Ishikawa (cell line): ENCODE measurements around the gene TNIP1.

Source experiments
- CEBPB ChIP-seq: IDR thresholded peaks from 2 replicates; pipeline ENCODE4 v1.6.1; 2012
- CREB1 ChIP-seq: IDR thresholded peaks from 2 replicates; pipeline ENCODE4 v1.6.1; 2012; ENCODE audit warnings: low read depth
- EGR1 ChIP-seq: IDR thresholded peaks from 2 replicates; pipeline ENCODE4 v1.6.1; 2012
- EP300 ChIP-seq: IDR thresholded peaks from 2 replicates; pipeline ENCODE4 v1.6.1; 2012; ENCODE audit warnings: borderline replicate concordance
- FOXM1 ChIP-seq: IDR thresholded peaks from 2 replicates; pipeline ENCODE4 v1.6.1; 2012; ENCODE audit warnings: low read depth, borderline replicate concordance
- MAX ChIP-seq: IDR thresholded peaks from 2 replicates; pipeline ENCODE4 v1.6.1; 2012
- NFIC ChIP-seq: IDR thresholded peaks from 2 replicates; pipeline ENCODE4 v1.6.1; 2012
- RAD21 ChIP-seq: IDR thresholded peaks from 2 replicates; pipeline ENCODE4 v1.6.1; 2012; ENCODE audit warnings: low read depth
- REST ChIP-seq: IDR thresholded peaks from 2 replicates; pipeline ENCODE4 v1.6.1; 2012; ENCODE audit warnings: low read depth, mild to moderate bottlenecking
- TAF1 ChIP-seq: IDR thresholded peaks from 2 replicates; pipeline ENCODE4 v1.6.1; 2012; ENCODE audit warnings: low read depth, mild to moderate bottlenecking
- TCF12 ChIP-seq: IDR thresholded peaks from 2 replicates; pipeline ENCODE4 v1.6.1; 2012; ENCODE audit warnings: low read depth
- TEAD4 ChIP-seq: IDR thresholded peaks from 2 replicates; pipeline ENCODE4 v1.6.1; 2012
- USF1 ChIP-seq: IDR thresholded peaks from 2 replicates; pipeline ENCODE4 v1.6.1; 2012
- YY1 ChIP-seq: IDR thresholded peaks from 2 replicates; pipeline ENCODE4 v1.6.1; 2012; ENCODE audit warnings: low read depth
- ZBTB7A ChIP-seq: IDR thresholded peaks from 2 replicates; pipeline ENCODE4 v1.6.1; 2012; ENCODE audit warnings: low read depth

Gene TNIP1

GRCh38 chr5:151064916-151065499 lies 15.8 kb downstream of the TNIP1 start:
- no peak for TF ChIP-seq TEAD4
- TF ChIP-seq USF1: no peak
- no peak for TF ChIP-seq TAF1
- TF ChIP-seq FOXM1: no peak
- TF ChIP-seq EGR1: no peak
- no peak for TF ChIP-seq RAD21
- TF ChIP-seq NFIC: no peak
- TF ChIP-seq REST: no peak
- no peak for TF ChIP-seq ZBTB7A
- no peak for TF ChIP-seq TCF12
- TF ChIP-seq MAX: no peak

GRCh38 chr5:151063142-151063989 lies 17.5 kb downstream of the TNIP1 start:
- no peak for TF ChIP-seq MAX
- no peak for TF ChIP-seq EGR1
- TF ChIP-seq NFIC: no peak
- no peak for TF ChIP-seq REST

GRCh38 chr5:151062405-151063141 lies 18.3 kb downstream of the TNIP1 start:
- TF ChIP-seq TAF1 (no peak), USF1 (no peak), ZBTB7A (no peak), TEAD4 (no peak), RAD21 (no peak), REST (no peak), TCF12 (no peak), MAX (no peak), NFIC (no peak), CREB1 (no peak), FOXM1 (no peak), EGR1 (no peak), EP300 (no peak), CEBPB (no peak), YY1 (no peak)

- TF ChIP-seq RAD21 (no peak), TCF12 (no peak), TEAD4 (no peak), ZBTB7A (no peak), EP300 (no peak), TAF1 (no peak), EGR1 (no peak), MAX (no peak)
Observed at GRCh38 chr5:151060742-151061141, 20.1 kb downstream of the TNIP1 start.
